Stimulated activated effector memory CD8-positive, alpha-beta T cell treated with anti-CD3 and anti-CD28 coated beads, Interleukin-12 subunit alpha, Interleukin-12 subunit beta, amount 100 ng/mL, for 72 hours (primary cell): ENCODE data around the gene FOXK1.
A peak's percentile ranks its signal among the peaks of the same experiment; 100 is the strongest.

Experiments used
- ATAC-seq: fragments of 150-1000 bp; cut with Tn5 transposase; 2 replicates; pipeline ENCODE4 v1.10.0; 2021
- DNase-seq, 2 donors: peaks; one replicate each; pipeline ENCODE4 v3.0.0; 2021 to 2022; ENCODE audit warnings: low spot score in 2 of 2
- H3K27ac Mint-ChIP-seq: one replicate; pipeline ENCODE4 v1.8.0; 2022; ENCODE audit warnings: mild to moderate bottlenecking, mixed read lengths
- H3K36me3 Mint-ChIP-seq: one replicate; pipeline ENCODE4 v1.8.0; 2022; ENCODE audit warnings: mild to moderate bottlenecking, mixed read lengths
- H3K4me1 Mint-ChIP-seq: one replicate; pipeline ENCODE4 v1.8.0; 2022; ENCODE audit warnings: mixed read lengths
- H3K4me3 Mint-ChIP-seq: one replicate; pipeline ENCODE4 v1.8.0; 2022; ENCODE audit warnings: mild to moderate bottlenecking, mixed read lengths
- H3K9me3 Mint-ChIP-seq: one replicate; pipeline ENCODE4 v1.8.0; 2022; ENCODE audit warnings: mixed read lengths

FOXK1 gene

DNA sequence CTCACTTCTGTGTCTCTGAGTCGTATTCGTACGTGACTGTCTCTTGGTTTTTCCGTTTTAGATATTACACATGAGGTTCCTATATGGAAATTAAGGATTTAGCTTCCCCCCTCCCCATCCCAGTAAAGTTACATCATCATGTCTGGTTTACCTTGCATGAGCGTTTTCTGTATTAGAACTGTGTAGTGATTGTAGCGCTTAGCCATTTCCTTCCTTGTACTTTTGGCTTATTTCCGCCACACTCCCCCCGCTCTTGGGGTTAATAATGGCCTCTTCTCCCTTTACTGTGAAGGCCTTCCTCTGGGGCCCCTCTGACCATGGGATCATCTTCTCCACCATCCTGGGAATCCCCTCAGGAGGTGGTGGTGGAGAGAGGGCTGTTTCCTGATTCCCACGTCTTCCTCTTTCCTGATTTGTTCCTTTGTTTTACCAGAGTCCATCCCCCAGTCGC, 66.2 kb downstream of the FOXK1 start:
- H3K4me3 Mint-ChIP-seq: peak overlapping the region; percentile 5
- ATAC-seq: no peak
- DNase-seq: no peak
- no peaks in the 10 kb centered on the region for H3K9me3 Mint-ChIP-seq
- peaks cover 51% of the 10 kb centered on the region for H3K4me1 Mint-ChIP-seq
- peaks cover 50% of the 10 kb centered on the region for H3K36me3 Mint-ChIP-seq
- peak overlapping the region; percentile 90 for H3K27ac Mint-ChIP-seq

DNA sequence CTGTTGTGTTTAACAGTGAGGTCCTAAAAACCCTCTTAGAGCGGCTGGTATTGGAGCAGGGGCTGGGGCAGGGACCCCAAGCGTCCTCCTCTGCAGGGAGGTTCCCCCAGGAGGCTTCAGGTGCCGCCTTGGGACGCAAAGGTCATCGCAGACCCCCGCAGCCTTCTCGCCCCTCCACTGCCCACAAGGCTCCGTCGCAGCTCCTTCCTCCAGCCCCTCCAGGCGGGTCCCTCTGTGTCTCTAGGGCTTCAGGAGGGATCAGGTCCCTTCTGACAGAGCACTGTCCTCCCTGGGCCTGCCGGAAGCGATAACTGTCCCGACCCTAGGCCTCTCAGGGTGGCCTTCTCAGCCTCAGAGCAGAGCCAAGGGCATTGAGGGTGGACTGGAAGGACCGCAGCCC, 67.3 kb downstream of the FOXK1 start:
- no peak for ATAC-seq
- DNase-seq: no peak
- Mint-ChIP-seq H3K27ac (peak overlapping the region; percentile 90), H3K4me3 (no peak overlapping the region), H3K9me3 (no peaks in the 10 kb centered on the region), H3K36me3 (peaks cover 49% of the 10 kb centered on the region), H3K4me1 (peaks cover 50% of the 10 kb centered on the region)

DNA sequence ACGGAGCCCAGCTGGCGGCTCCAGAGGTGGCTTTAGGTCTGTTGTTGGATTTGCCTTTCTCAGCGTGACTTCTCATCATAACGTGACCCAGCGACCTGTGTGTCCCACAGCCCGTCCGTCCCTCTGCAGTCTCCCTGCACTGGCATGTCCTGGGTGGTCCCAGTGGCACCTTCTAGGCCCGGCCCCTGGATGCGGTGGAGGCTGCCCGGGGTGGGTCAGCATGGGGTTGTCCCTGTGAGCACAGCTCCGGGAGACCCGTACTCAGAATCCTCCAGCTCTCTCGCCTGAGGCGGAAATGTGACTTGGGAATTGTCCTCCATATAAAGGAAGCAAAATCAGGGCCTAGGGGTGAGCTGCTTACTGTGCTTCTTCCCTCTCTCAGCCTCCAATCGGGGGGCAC, 67.7 kb downstream of the FOXK1 start:
- Mint-ChIP-seq H3K36me3 (peaks cover 54% of the 10 kb centered on the region), H3K4me1 (peaks cover 45% of the 10 kb centered on the region), H3K9me3 (no peaks in the 10 kb centered on the region), H3K27ac (peak overlapping the region; percentile 90), H3K4me3 (no peak overlapping the region)
- ATAC-seq (no peak), DNase-seq (no peak)

DNA sequence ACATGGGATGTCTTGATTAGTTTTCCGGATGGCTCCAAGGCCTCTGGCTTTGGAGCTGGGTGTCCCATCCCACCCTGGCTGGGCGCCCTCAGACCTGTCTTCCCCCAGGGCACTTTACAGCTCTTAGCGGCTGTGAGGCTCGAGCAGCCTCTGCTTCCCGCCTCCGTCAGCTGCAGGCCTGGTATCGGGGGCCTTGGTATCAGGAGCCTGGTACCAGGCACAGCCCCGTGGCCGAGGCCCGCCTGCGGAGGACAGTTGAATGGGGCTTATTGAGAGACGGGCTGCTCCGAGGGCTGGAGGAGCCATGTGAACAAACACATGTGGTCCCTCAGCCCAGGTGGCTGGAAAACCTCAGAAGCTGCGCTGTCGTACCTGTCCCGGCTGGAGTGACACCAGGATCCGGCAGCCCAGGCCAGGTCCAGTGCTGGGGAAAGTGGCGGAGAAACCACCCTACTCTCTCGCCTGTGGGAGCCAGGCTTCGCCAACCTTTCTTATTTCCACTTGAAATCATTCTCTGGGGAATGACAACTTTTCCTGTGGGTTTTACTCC, 69.4 kb downstream of the FOXK1 start:
- no peak overlapping the region for H3K27ac Mint-ChIP-seq
- peaks cover 60% of the 10 kb centered on the region for H3K36me3 Mint-ChIP-seq
- no peak for DNase-seq
- H3K9me3 Mint-ChIP-seq: no peaks in the 10 kb centered on the region
- H3K4me1 Mint-ChIP-seq: peaks cover 29% of the 10 kb centered on the region
- ATAC-seq: no peak
- no peak overlapping the region for H3K4me3 Mint-ChIP-seq

DNA sequence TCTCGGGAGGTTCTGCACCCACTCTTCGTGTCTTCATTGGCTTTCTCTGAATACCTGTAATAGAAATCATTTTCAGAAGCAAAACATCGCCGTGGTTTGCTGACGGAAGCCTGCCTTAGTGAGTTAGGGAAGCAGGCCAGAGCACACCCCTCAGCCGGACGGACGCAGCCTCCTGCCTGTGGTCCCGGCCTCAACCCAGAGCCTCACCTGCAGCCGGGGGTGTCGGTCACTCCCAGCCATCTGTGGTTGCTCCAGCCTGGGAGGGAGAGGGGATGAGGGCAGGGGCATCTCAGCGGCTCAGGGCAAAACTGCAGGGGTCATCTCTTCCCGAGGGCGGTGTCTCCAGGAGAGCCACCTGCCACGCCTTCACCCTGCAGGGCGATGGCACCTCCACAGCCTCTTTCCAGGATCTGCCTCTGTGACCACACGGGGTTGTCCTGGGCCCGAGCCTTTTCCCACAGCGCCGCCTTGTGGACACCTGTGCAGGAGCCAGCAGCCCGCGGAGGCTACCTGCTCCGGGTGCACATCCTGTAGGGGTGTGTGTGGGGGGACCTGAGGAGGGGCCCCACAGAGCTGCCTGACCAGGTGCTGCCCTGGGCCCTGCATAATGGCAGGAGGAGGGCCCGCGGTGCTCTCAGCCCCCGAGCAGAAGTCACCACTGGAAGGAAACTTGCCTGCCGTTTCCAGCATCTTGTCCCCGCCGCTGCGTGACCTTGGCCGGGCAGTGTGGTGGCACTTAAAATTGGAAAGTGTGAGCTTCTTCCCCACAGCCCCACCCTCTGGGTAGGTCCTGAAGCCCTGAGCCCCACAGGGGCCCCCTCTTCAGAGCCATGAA, 71.7 kb downstream of the FOXK1 start:
- DNase-seq (peak; percentile 85 to 90), ATAC-seq (peak; percentile 93)
- Mint-ChIP-seq H3K27ac (no peak overlapping the region), H3K36me3 (peaks cover 70% of the 10 kb centered on the region), H3K4me3 (no peak overlapping the region), H3K4me1 (peaks cover 12% of the 10 kb centered on the region), H3K9me3 (no peaks in the 10 kb centered on the region)

DNA sequence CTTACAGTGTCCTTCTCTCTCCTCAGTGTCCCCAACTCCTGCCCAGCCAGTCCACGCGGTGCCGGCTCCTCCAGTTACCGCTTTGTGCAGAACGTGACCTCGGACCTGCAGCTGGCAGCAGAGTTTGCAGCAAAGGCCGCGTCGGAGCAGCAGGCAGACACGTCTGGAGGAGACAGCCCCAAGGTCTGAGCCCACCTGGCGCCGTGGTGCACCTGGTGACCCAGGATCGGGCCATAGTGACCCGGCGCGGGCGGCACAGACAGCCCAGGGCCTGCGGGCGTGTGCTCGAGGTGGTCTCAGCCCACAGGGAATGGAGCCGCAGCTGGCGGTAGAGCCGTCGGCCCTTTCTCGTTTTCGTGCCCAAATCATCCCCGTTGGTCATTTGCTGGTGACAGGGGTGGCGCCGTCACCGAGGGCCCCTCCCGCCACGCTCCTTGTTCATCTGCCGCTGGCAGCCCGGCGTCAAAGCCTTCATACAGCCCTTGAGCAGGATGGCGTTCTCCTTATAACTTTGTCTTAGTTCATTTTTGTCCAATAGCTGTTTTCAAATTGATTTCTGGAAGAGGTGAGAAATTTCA, 72.4 kb downstream of the FOXK1 start:
- Mint-ChIP-seq H3K4me1 (peaks cover 6% of the 10 kb centered on the region), H3K9me3 (no peaks in the 10 kb centered on the region), H3K36me3 (peaks cover 72% of the 10 kb centered on the region), H3K4me3 (no peak overlapping the region), H3K27ac (no peak overlapping the region)
- ATAC-seq (no peak), DNase-seq (no peak)

DNA sequence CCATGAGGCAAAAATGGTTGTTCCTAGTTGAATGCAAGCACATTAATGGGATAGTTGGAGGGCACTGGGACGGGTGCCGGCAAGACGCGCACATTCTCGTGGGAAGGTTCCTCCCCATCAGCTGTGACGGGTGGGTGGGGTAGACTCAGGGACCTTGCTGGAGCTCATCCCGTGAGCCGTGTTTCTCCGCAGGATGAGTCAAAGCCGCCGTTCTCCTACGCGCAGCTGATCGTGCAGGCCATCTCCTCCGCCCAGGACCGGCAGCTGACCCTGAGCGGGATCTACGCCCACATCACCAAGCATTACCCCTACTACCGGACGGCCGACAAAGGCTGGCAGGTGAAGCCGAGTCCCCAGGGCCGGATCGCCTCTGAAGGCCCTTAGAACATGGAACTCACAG, 73.0 kb downstream of the FOXK1 start:
- no peak overlapping the region for H3K4me3 Mint-ChIP-seq
- no peak overlapping the region for H3K27ac Mint-ChIP-seq
- peaks cover 73% of the 10 kb centered on the region for H3K36me3 Mint-ChIP-seq
- DNase-seq (no peak), ATAC-seq (no peak)
- peaks cover 6% of the 10 kb centered on the region for H3K4me1 Mint-ChIP-seq
- H3K9me3 Mint-ChIP-seq: no peaks in the 10 kb centered on the region

DNA sequence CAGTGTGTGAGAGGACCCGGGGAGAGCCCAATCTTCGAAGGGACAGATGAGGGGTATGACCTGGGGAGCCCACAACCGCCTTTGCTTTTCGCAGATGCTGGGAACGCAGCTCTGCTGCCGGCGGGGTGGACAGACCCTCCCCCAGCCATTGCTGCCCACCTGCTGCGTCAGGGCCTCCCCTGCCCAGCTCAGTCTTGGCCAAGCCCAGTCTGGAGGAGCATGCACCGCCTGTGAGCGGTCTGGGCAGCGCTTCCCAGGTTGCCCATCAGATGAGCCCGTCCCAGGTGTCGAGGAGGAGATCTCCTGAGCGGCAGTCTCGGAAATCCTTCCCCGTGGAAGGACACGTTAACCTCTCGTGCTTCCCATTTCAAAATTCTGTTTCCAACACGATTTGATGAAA, 76.0 kb downstream of the FOXK1 start:
- H3K36me3 Mint-ChIP-seq: peaks cover 84% of the 10 kb centered on the region
- peaks cover 6% of the 10 kb centered on the region for H3K4me1 Mint-ChIP-seq
- ATAC-seq: no peak
- H3K27ac Mint-ChIP-seq: no peak overlapping the region
- H3K4me3 Mint-ChIP-seq: no peak overlapping the region
- H3K9me3 Mint-ChIP-seq: no peaks in the 10 kb centered on the region
- DNase-seq: no peak

DNA sequence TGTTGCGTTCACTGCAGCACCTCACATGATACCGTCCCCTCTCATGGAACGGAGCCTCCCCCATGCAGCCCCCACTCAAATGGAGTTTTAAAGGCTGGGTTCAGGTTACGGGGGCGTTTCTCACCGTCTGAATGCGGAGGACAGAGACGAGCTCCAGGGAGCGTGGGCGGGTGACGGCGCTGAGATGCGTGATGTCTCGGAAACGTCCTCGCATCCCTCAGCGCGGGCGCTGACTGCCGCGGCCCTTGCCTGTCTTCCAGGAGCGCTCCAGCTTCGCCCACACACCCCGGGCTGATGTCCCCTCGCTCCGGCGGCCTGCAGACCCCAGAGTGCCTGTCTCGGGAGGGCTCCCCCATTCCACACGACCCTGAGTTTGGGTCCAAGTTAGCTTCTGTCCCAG, 76.7 kb downstream of the FOXK1 start:
- no peaks in the 10 kb centered on the region for H3K9me3 Mint-ChIP-seq
- H3K4me1 Mint-ChIP-seq: peaks cover 3% of the 10 kb centered on the region
- ATAC-seq (no peak), DNase-seq (no peak)
- peaks cover 84% of the 10 kb centered on the region for H3K36me3 Mint-ChIP-seq
- no peak overlapping the region for H3K27ac Mint-ChIP-seq
- no peak overlapping the region for H3K4me3 Mint-ChIP-seq

DNA sequence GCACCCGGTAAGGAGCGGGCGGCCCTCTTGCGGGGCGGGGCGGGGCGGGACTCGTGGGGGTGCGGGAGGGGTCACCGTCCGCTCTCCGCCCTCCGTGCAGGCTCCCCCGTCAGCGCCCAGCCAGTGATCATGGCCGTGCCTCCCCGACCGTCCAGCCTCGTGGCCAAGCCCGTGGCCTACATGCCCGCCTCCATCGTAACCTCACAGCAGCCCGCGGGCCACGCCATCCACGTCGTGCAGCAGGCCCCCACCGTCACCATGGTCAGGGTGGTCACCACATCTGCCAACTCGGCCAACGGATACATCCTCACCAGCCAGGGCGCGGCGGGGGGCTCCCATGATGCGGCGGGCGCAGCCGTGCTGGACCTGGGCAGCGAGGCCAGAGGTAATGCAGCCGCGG, 77.1 kb downstream of the FOXK1 start:
- Mint-ChIP-seq H3K36me3 (peaks cover 85% of the 10 kb centered on the region), H3K9me3 (no peaks in the 10 kb centered on the region), H3K27ac (no peak overlapping the region), H3K4me1 (no peaks in the 10 kb centered on the region), H3K4me3 (no peak overlapping the region)
- DNase-seq: no peak
- ATAC-seq: no peak

DNA sequence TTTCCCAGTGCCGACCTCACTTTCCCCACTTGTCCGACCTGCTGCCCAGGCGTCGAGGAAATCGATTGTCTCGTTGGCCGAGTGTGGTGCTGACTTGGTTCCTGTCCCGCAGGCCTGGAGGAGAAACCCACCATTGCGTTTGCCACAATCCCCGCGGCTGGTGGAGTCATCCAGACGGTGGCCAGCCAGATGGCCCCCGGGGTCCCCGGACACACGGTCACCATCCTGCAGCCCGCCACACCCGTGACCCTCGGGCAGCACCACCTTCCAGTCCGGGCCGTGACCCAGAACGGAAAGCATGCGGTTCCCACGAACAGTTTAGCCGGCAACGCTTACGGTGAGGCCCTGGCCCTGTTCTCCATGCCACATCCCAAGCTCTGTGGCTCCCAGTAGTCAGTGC, 78.9 kb downstream of the FOXK1 start:
- Mint-ChIP-seq H3K4me1 (no peaks in the 10 kb centered on the region), H3K9me3 (no peaks in the 10 kb centered on the region), H3K36me3 (peaks cover 78% of the 10 kb centered on the region), H3K27ac (no peak overlapping the region), H3K4me3 (no peak overlapping the region)
- no peak for DNase-seq
- no peak for ATAC-seq

DNA sequence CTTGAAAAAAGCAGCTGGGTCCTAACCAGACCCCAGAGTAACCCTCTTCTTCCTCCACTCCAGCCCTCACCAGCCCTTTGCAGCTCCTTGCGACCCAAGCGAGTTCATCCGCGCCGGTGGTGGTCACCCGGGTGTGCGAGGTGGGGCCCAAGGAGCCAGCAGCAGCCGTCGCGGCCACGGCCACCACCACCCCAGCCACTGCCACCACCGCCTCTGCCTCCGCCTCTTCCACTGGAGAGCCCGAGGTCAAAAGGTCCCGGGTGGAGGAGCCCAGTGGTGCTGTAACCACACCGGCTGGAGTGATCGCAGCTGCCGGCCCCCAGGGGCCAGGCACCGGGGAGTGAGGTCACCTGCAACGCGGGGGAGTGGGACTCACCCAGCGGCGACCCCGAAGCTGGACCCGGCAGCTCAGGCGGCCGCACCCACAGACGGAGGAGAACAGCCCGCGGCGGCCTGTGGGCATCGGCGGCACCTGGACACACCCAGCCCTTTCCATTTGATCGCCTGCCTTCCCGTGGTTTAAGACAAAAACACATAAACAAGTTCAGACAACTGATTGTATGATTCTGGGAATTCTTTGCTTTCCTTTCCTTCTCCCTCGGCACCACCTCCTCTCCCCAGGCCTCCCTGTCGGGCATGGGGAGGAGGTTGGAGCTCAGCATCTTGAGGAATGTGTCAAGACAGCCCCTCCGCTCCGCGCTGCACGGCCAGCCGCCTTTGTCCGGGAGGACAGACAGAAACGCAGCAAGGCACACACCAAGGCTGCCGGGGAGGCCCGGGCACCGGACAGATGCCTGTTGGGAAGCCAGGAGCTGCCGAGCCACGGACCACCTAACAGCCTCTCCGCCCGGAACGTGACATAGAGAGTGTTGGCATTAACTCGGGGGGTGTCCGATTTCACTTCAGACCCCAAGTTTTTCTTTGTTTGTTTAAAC, 80.3 kb downstream of the FOXK1 start:
- Mint-ChIP-seq H3K36me3 (peaks cover 71% of the 10 kb centered on the region), H3K4me1 (no peaks in the 10 kb centered on the region), H3K9me3 (no peaks in the 10 kb centered on the region), H3K27ac (peak overlapping the region; percentile 14), H3K4me3 (no peak overlapping the region)
- DNase-seq (no peak), ATAC-seq (no peak)

DNA sequence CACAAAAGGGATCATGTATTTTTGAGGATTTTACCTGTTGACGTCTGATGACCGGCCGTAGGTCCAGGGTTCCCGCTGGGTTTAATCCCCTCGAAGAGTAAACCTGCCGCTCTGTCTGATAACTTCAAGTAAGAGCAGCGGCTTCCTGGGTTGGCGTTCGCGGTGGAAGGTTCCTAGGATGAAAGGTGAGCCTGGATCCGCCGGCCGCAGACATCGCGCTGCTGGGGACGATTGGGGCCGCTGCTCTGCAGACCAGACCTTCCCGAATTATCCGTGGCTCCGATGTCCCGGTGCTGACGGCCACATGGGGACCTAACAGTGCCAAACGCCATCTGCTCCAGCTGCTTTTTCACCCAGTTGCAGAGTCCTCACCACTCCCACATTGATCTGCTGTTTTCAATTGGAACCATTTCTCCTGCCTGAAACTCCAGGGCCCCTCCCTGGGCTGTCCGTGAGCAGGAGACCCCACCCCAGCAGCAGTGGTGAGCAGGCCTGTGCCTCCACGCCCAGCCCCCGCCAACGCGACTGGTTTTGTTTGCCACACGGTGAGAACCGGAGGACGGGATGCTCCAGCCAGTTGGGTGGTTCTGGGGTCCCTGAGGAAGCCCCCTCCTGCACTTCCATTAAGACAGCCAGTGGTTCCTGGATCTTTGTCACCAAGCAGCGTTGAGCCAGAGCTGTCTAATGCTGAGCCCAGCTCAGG, 81.1 kb downstream of the FOXK1 start:
- H3K9me3 Mint-ChIP-seq: no peaks in the 10 kb centered on the region
- peak overlapping the region; percentile 14 for H3K27ac Mint-ChIP-seq
- ATAC-seq (no peak), DNase-seq (no peak)
- peaks cover 62% of the 10 kb centered on the region for H3K36me3 Mint-ChIP-seq
- H3K4me3 Mint-ChIP-seq: no peak overlapping the region
- no peaks in the 10 kb centered on the region for H3K4me1 Mint-ChIP-seq

DNA sequence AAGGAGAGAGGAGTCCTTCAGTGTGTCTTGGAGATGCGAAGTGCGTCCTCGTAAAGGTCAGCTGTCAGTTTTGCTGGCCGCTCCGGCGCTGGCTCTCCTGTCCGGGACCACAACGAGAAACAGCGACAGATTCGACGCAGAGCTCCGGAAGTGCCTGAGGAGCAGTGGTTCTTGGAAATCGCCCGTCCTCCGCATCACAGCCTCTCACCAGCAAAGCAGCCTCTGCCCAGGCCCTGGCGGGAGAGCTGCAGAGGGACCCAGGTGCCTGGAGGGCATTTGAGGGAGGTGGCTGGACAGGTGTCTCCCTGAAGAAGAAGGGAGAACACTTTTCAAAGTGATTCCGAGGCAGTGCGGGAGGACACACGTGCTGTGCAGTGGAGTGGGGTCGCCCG, 81.7 kb downstream of the FOXK1 start:
- Mint-ChIP-seq H3K27ac (peak overlapping the region; percentile 23), H3K4me3 (no peak overlapping the region), H3K36me3 (peaks cover 59% of the 10 kb centered on the region), H3K9me3 (no peaks in the 10 kb centered on the region), H3K4me1 (no peaks in the 10 kb centered on the region)
- no peak for DNase-seq
- no peak for ATAC-seq
